DOHH2 (cell line): ENCODE data around the gene HSPH1.

Experiments used
- H3F3A ChIP-seq: fragments of 200-600 bp; sonication (generic), shearing (Covaris generic); 2 replicates; pipeline ENCODE4 v1.6.0; 2016; ENCODE audit warnings: antibody characterized with exemption, mild to moderate bottlenecking; ENCODE audit not compliant: control insufficient read depth, insufficient read depth
- H3K27ac ChIP-seq: fragments of 200-600 bp; sonication (generic); 2 replicates; pipeline ENCODE4 v1.5.1; 2014; ENCODE audit warnings: low read depth, mild to moderate bottlenecking, low read length, moderate library complexity
- H3K27me3 ChIP-seq: fragments of 200-600 bp; sonication (generic); 2 replicates; pipeline ENCODE4 v1.6.1; 2014; ENCODE audit warnings: mild to moderate bottlenecking, low read length, mixed read lengths; ENCODE audit not compliant: control insufficient read depth
- H3K36me3 ChIP-seq: fragments of 200-600 bp; sonication (generic); 2 replicates; pipeline ENCODE4 v1.6.1; 2014; ENCODE audit warnings: mild to moderate bottlenecking, low read length, moderate library complexity, mixed read lengths; ENCODE audit not compliant: control insufficient read depth
- H3K4me1 ChIP-seq: fragments of 200-600 bp; sonication (generic); 2 replicates; pipeline ENCODE4 v1.6.1; 2014; ENCODE audit warnings: mild to moderate bottlenecking, low read length, mixed read lengths; ENCODE audit not compliant: control insufficient read depth
- H3K4me2 ChIP-seq: fragments of 200-600 bp; sonication (generic); 2 replicates; pipeline ENCODE4 v1.6.0; 2014; ENCODE audit warnings: mild to moderate bottlenecking, low read length, moderate library complexity
- H3K4me3 ChIP-seq: fragments of 200-600 bp; sonication (generic); 2 replicates; pipeline ENCODE4 v1.5.1; 2014; ENCODE audit warnings: mild to moderate bottlenecking, low read length, mixed read lengths
- H3K79me2 ChIP-seq: fragments of 200-600 bp; sonication (generic); 2 replicates; pipeline ENCODE4 v1.6.1; 2014; ENCODE audit warnings: mild to moderate bottlenecking, low read length, mixed read lengths; ENCODE audit not compliant: control insufficient read depth
- H3K9me2 ChIP-seq: fragments of 200-600 bp; sonication (generic); replicated peaks from 2 replicates; pipeline ENCODE4 v1.6.1; 2014; ENCODE audit warnings: mild to moderate bottlenecking, low read length, mixed read lengths; ENCODE audit not compliant: control insufficient read depth
- H3K9me3 ChIP-seq: fragments of 200-600 bp; sonication (generic); 2 replicates; pipeline ENCODE4 v1.6.1; 2014; ENCODE audit warnings: antibody characterized with exemption, low read length, mixed read lengths; ENCODE audit not compliant: control insufficient read depth, insufficient read depth
- H4K20me1 ChIP-seq: fragments of 200-600 bp; sonication (generic); 2 replicates; pipeline ENCODE4 v1.6.0; 2014; ENCODE audit warnings: low read depth, mild to moderate bottlenecking, antibody characterized with exemption, low read length, moderate library complexity; ENCODE audit not compliant: control insufficient read depth, insufficient read depth
- EZH2phosphoT487 ChIP-seq: fragments of 200-600 bp; sonication (generic); IDR thresholded peaks from 2 replicates; pipeline ENCODE4 v1.6.1; 2017; ENCODE audit warnings: borderline replicate concordance, mild to moderate bottlenecking, antibody characterized with exemption, low read length, moderate library complexity, mixed read lengths
- TF ChIP-seq, protein P1 (sequence below): fragments of 200-600 bp; sonication (generic); IDR thresholded peaks from one replicate; pipeline ENCODE4 v1.5.1; 2014; ENCODE audit warnings: antibody characterized with exemption, mild to moderate bottlenecking, low read depth, low read length; ENCODE audit not compliant: poor library complexity, severe bottlenecking

HSPH1 gene

DNA sequence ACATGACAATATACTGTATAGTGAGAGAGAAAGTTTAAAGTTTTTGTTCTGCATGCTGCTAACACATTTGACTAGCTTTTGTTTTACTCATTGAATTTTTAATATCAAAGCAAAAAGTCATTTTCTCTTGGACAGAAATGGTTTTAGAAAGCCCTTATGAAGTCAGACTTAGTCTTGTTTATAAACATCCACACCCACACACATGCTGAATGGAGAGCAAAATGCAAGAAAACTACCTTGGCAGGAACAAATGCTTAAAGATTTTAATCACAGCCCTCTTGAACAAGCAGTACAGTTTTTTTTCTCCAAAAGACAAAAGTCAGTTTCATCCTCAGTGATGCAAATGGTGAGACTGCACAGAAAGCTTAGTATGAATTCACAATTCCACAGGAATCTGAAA, 25.0 kb downstream of the HSPH1 start:
- Histone ChIP-seq H3K27me3 (no peaks in the 10 kb centered on the region), H4K20me1 (peaks cover 6% of the 10 kb centered on the region; the same call in 1 of the 2 replicates), H3K9me3 (no peaks in the 10 kb centered on the region), H3K27ac (no peak overlapping the region), H3K4me1 (no peaks in the 10 kb centered on the region), H3F3A (peaks cover 28% of the 10 kb centered on the region), H3K9me2 (no peaks in the 10 kb centered on the region), H3K4me2 (no peak overlapping the region), H3K79me2 (peaks cover 1% of the 10 kb centered on the region; the same call in 1 of the 2 replicates), H3K4me3 (no peak overlapping the region), H3K36me3 (peaks cover 79% of the 10 kb centered on the region)
- TF ChIP-seq, protein P1, sequence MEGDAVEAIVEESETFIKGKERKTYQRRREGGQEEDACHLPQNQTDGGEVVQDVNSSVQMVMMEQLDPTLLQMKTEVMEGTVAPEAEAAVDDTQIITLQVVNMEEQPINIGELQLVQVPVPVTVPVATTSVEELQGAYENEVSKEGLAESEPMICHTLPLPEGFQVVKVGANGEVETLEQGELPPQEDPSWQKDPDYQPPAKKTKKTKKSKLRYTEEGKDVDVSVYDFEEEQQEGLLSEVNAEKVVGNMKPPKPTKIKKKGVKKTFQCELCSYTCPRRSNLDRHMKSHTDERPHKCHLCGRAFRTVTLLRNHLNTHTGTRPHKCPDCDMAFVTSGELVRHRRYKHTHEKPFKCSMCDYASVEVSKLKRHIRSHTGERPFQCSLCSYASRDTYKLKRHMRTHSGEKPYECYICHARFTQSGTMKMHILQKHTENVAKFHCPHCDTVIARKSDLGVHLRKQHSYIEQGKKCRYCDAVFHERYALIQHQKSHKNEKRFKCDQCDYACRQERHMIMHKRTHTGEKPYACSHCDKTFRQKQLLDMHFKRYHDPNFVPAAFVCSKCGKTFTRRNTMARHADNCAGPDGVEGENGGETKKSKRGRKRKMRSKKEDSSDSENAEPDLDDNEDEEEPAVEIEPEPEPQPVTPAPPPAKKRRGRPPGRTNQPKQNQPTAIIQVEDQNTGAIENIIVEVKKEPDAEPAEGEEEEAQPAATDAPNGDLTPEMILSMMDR, result no peak
- TF ChIP-seq EZH2phosphoT487, result no peak

DNA sequence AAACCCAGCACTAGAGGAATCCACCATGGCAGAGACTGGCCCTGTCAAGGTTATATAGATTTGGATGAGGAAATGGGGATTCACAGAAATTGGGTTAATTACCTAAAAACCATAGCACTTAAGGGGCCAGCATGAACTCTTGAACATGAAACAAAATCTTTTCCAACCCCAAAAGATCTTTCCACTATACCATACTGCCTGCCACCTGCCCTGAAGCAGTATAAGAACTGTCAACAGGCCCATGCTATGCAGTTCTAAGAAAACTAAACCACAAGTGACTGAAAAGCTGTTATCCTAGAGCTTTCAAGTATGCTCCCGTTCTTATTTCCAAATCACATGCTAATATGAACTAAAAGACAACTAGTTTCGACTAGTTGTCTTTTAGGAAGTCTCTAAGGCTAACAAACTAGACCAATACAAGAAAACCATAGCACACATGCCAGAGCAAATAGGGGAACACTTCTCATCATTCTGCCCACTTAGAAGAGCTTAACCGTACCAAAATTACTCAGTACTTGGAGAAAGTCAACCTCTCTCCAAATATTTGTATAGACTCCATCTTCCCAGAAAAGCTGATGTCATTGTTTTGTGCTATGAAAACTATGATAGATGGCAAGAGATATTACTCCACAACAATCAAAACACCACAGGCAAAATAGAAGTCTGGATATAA, 27.5 kb downstream of the HSPH1 start:
- Histone ChIP-seq H3K79me2 (no peaks in the 10 kb centered on the region), H3K36me3 (peaks cover 54% of the 10 kb centered on the region), H3K4me2 (no peak overlapping the region), H3K27ac (no peak overlapping the region), H3K4me1 (no peaks in the 10 kb centered on the region), H3K4me3 (no peak overlapping the region), H3K27me3 (peaks cover 8% of the 10 kb centered on the region; the same call in 1 of the 2 replicates), H3F3A (peaks cover 28% of the 10 kb centered on the region), H4K20me1 (peaks cover 4% of the 10 kb centered on the region; the same call in 1 of the 2 replicates), H3K9me2 (no peaks in the 10 kb centered on the region), H3K9me3 (no peaks in the 10 kb centered on the region)
- TF ChIP-seq EZH2phosphoT487, result no peak
- TF ChIP-seq, protein P1, result no peak

DNA sequence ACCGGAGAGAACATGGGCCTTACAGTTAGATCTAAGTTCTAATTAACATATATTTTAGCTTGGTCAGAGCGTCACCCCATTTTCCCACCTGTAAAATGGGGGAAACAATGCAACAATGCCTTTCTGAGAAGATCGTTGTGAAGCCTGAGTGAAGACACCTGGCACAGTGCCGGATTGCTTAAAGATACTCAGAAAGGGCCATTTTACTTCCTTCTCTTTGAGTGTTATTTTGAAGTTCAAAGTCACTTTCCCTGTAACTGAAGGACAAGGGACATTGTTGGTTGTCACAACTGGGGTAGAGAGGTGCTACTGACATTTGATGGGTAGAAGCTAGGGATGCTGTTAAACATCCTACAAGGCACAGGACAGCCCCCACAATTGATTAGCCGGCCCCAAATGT, 28.1 kb downstream of the HSPH1 start:
- Histone ChIP-seq H3K36me3 (peaks cover 48% of the 10 kb centered on the region), H3K4me3 (no peak overlapping the region), H3K4me1 (no peaks in the 10 kb centered on the region), H3K79me2 (no peaks in the 10 kb centered on the region), H3K9me2 (no peaks in the 10 kb centered on the region), H3F3A (peaks cover 25% of the 10 kb centered on the region), H3K27ac (no peak overlapping the region), H4K20me1 (peaks cover 4% of the 10 kb centered on the region; the same call in 1 of the 2 replicates), H3K9me3 (no peaks in the 10 kb centered on the region), H3K4me2 (no peak overlapping the region), H3K27me3 (peaks cover 8% of the 10 kb centered on the region; the same call in 1 of the 2 replicates)
- TF ChIP-seq, protein P1, result no peak
- TF ChIP-seq EZH2phosphoT487, result no peak
